GM23248 (cell line): ENCODE results near the gene RGS13. TPM values are rescaled to one million over a fixed set of nuclear protein-coding genes. Genes with fewer than 3 reads are reported as not detected.
A peak's percentile ranks its signal among the peaks of the same experiment; 100 is the strongest.

Experiments used
- DNase-seq: peaks from one replicate; pipeline ENCODE4 v3.0.0-alpha.2; 2015
- H2AFZ ChIP-seq: fragments of 200-600 bp; sonication (generic); 2 replicates; pipeline ENCODE4 v1.6.1; 2016; ENCODE audit warnings: antibody characterized with exemption
- H3F3A ChIP-seq: fragments of 200-600 bp; sonication (generic); 2 replicates; pipeline ENCODE4 v1.6.1; 2016; ENCODE audit warnings: mild to moderate bottlenecking, antibody characterized with exemption, mixed run types; ENCODE audit not compliant: insufficient read depth
- H3K27ac ChIP-seq: fragments of 200-600 bp; sonication (generic); 2 replicates; pipeline ENCODE4 v1.5.1; 2016; ENCODE audit warnings: mild to moderate bottlenecking
- H3K27me3 ChIP-seq: fragments of 200-600 bp; sonication (generic); replicated peaks from 2 replicates; pipeline ENCODE4 v1.6.1; 2016; ENCODE audit warnings: mild to moderate bottlenecking; ENCODE audit not compliant: insufficient read depth
- H3K36me3 ChIP-seq: fragments of 200-600 bp; sonication (generic); 2 replicates; pipeline ENCODE4 v1.6.1; 2016; ENCODE audit warnings: low read depth, mild to moderate bottlenecking
- H3K4me1 ChIP-seq: fragments of 200-600 bp; sonication (generic); 2 replicates; pipeline ENCODE4 v1.6.1; 2016; ENCODE audit warnings: mild to moderate bottlenecking; ENCODE audit not compliant: insufficient read depth
- H3K4me2 ChIP-seq: fragments of 200-600 bp; sonication (generic); one replicate; pipeline ENCODE4 v1.6.1; 2016; ENCODE audit warnings: mild to moderate bottlenecking; ENCODE audit not compliant: unreplicated experiment
- H3K4me3 ChIP-seq: fragments of 200-600 bp; sonication (generic); 2 replicates; pipeline ENCODE4 v1.5.1; 2016; ENCODE audit warnings: mild to moderate bottlenecking
- H3K79me2 ChIP-seq: fragments of 200-600 bp; sonication (generic); 2 replicates; pipeline ENCODE4 v1.6.1; 2016; ENCODE audit warnings: mild to moderate bottlenecking; ENCODE audit not compliant: insufficient read depth
- H3K9ac ChIP-seq: fragments of 200-600 bp; sonication (generic); 2 replicates; pipeline ENCODE4 v1.6.1; 2016; ENCODE audit warnings: mild to moderate bottlenecking
- H3K9me2 ChIP-seq: fragments of 200-600 bp; sonication (generic); 2 replicates; pipeline ENCODE4 v1.6.1; 2016; ENCODE audit warnings: mixed run types, mild to moderate bottlenecking, moderate library complexity; ENCODE audit not compliant: insufficient read depth
- H3K9me3 ChIP-seq: fragments of 200-600 bp; sonication (generic); one replicate; pipeline ENCODE4 v1.6.1; 2017; ENCODE audit warnings: low read depth
- H4K20me1 ChIP-seq: fragments of 200-600 bp; sonication (generic); 2 replicates; pipeline ENCODE4 v1.6.0; 2016; ENCODE audit not compliant: insufficient read depth
- EZH2 ChIP-seq: fragments of 200-600 bp; sonication (generic); IDR thresholded peaks from 2 replicates; pipeline ENCODE4 v1.6.1; 2018; ENCODE audit warnings: antibody characterized with exemption, mild to moderate bottlenecking; ENCODE audit not compliant: insufficient read depth, poor library complexity, severe bottlenecking
- EZH2phosphoT487 ChIP-seq: fragments of 200-600 bp; sonication (generic); IDR thresholded peaks from 2 replicates; pipeline ENCODE4 v1.6.1; 2018; ENCODE audit warnings: antibody characterized with exemption, moderate library complexity, mild to moderate bottlenecking, low read depth; ENCODE audit not compliant: insufficient read depth
- WGBS, 2 experiments: methylation state at CpG; one replicate each; pipeline ENCODE4 v1.1.6; 2015 to 2017; ENCODE audit warnings: low lambda C conversion rate in 2 of 2, low coverage in 1 of 2; ENCODE audit errors: missing lambda C conversion rate in 2 of 2; 5-methylcytosine and 5-hydroxymethylcytosine counted together
- in situ Hi-C: fragments of 300-500 bp; cut with MboI; formaldehyde crosslinking; loops from 2 replicates; pipeline ENCODE4 v1.15.0; 2020
- polyA plus RNA-seq: library from polyadenylated mRNA; unstranded; fragments of >200 nt; fragmentation: Nextera tagmentation; extraction: Ambion mirVana; gene quantifications from 2 replicates; pipeline ENCODE4 v1.2.1, GENCODE V29; 2016
- total RNA-seq: library from RNA; depleted of rRNA; stranded (reverse); fragments of >200 nt; shearing (Covaris generic); gene quantifications from 2 replicates; pipeline ENCODE4 v1.2.3, GENCODE V29; 2014

The RGS13 gene
- total and polyA plus RNA-seq, 2 experiments from 2014 or later: not detected

GRCh38 chr1:192657760-192658159, 21.8 kb downstream of the RGS13 start:
- 82 to 96% methylated on average over 4 of the region's 4 CpGs for WGBS, 2 experiments
- H3K4me3 ChIP-seq: no peak overlapping the region
- H3K9ac ChIP-seq: no peak overlapping the region
- no peaks in the 10 kb centered on the region for H3K79me2 ChIP-seq
- H3K27me3 ChIP-seq: no peaks in the 10 kb centered on the region
- no peaks in the 10 kb centered on the region for H3K9me3 ChIP-seq
- H3K4me1 ChIP-seq: peaks cover 9% of the 10 kb centered on the region
- no peak overlapping the region for H3K4me2 ChIP-seq
- H2AFZ ChIP-seq: no peak overlapping the region
- DNase-seq: no peak
- H3K9me2 ChIP-seq: no peaks in the 10 kb centered on the region
- in situ Hi-C loops: no loop called here
- no peaks in the 10 kb centered on the region for H3K36me3 ChIP-seq
- H3F3A ChIP-seq: peaks cover 11% of the 10 kb centered on the region; the same call in 1 of the 2 replicates
- no peak overlapping the region for H3K27ac ChIP-seq
- no peak for TF ChIP-seq EZH2phosphoT487
- TF ChIP-seq EZH2: no peak
- H4K20me1 ChIP-seq: no peaks in the 10 kb centered on the region

GRCh38 chr1:192658255-192658654, 22.3 kb downstream of the RGS13 start:
- H3K9me3 ChIP-seq: no peaks in the 10 kb centered on the region
- H3K4me2 ChIP-seq: no peak overlapping the region
- H3K27me3 ChIP-seq: no peaks in the 10 kb centered on the region
- 95% methylated on average over 1 of the region's 1 CpG for WGBS, 2 experiments
- no peak overlapping the region for H2AFZ ChIP-seq
- H4K20me1 ChIP-seq: no peaks in the 10 kb centered on the region
- in situ Hi-C loops: no loop called here
- no peak overlapping the region for H3K9ac ChIP-seq
- H3K79me2 ChIP-seq: no peaks in the 10 kb centered on the region
- TF ChIP-seq EZH2phosphoT487: no peak
- no peak for TF ChIP-seq EZH2
- no peak for DNase-seq
- H3K9me2 ChIP-seq: no peaks in the 10 kb centered on the region
- peaks cover 11% of the 10 kb centered on the region; the same call in 1 of the 2 replicates for H3F3A ChIP-seq
- peaks cover 9% of the 10 kb centered on the region for H3K4me1 ChIP-seq
- H3K4me3 ChIP-seq: no peak overlapping the region
- H3K27ac ChIP-seq: no peak overlapping the region
- H3K36me3 ChIP-seq: no peaks in the 10 kb centered on the region

GRCh38 chr1:192660613-192661012, 24.7 kb downstream of the RGS13 start:
- H3K27me3 ChIP-seq: no peaks in the 10 kb centered on the region
- no peaks in the 10 kb centered on the region for H3K9me2 ChIP-seq
- WGBS, 2 experiments: 8 to 14% methylated on average over 3 of the region's 3 CpGs
- H3K4me1 ChIP-seq: no peaks in the 10 kb centered on the region
- H3K4me3 ChIP-seq: no peak overlapping the region
- no peaks in the 10 kb centered on the region for H3K79me2 ChIP-seq
- TF ChIP-seq EZH2phosphoT487: no peak
- TF ChIP-seq EZH2: no peak
- no peak overlapping the region for H3K27ac ChIP-seq
- H3F3A ChIP-seq: no peaks in the 10 kb centered on the region
- no peaks in the 10 kb centered on the region for H4K20me1 ChIP-seq
- H3K9me3 ChIP-seq: no peaks in the 10 kb centered on the region
- H3K9ac ChIP-seq: no peak overlapping the region
- H3K4me2 ChIP-seq: no peak overlapping the region
- DNase-seq: peak; percentile 38
- H3K36me3 ChIP-seq: no peaks in the 10 kb centered on the region
- no peak overlapping the region for H2AFZ ChIP-seq
- in situ Hi-C loops: no loop called here

- Histone ChIP-seq H3K4me2 (no peak overlapping the region), H3K4me1 (no peaks in the 10 kb centered on the region), H3K9ac (no peak overlapping the region), H3K9me3 (no peaks in the 10 kb centered on the region), H3K9me2 (no peaks in the 10 kb centered on the region), H3F3A (no peaks in the 10 kb centered on the region), H4K20me1 (no peaks in the 10 kb centered on the region), H3K36me3 (no peaks in the 10 kb centered on the region), H3K27me3 (no peaks in the 10 kb centered on the region), H3K79me2 (no peaks in the 10 kb centered on the region), H2AFZ (no peak overlapping the region), H3K27ac (no peak overlapping the region), H3K4me3 (no peak overlapping the region)
- in situ Hi-C loops: no loop called here
- 62 to 70% methylated on average over 5 of the region's 5 CpGs for WGBS, 2 experiments
- TF ChIP-seq EZH2 (no peak), EZH2phosphoT487 (no peak)
- no peak for DNase-seq
These were observed 32.5 kb downstream of the RGS13 start for GRCh38 chr1:192668409-192668983.
